Natural killer cell (primary cell): ENCODE measurements around the gene ALB. TPM values are rescaled to one million over a fixed set of nuclear protein-coding genes. Genes with fewer than 3 reads are reported as not detected.

Experiments
- ATAC-seq, 3 donors: fragments of 150-1000 bp in 2 of 3; fragments of 200-7000 bp in 1 of 3; cut with Tn5 transposase; 1 replicate in 1 of 3; 2 replicates in 2 of 3; pipeline ENCODE4 v1.10.0; 2021; ENCODE audit warnings: mild to moderate bottlenecking in 2 of 3, moderate library complexity in 2 of 3
- DNase-seq, 2 donors: peaks; one replicate each; pipeline versions ENCODE4 v3.0.0 to v3.0.0-alpha.2; 2013 to 2021; ENCODE audit warnings: mixed read lengths in 1 of 2
- H3K27ac ChIP-seq: one replicate; pipeline ENCODE4 v1.5.1; 2013; ENCODE audit warnings: mild to moderate bottlenecking, low read length
- H3K27me3 ChIP-seq: one replicate; pipeline ENCODE4 v1.6.1; 2013; ENCODE audit warnings: low read length; ENCODE audit not compliant: control insufficient read depth, insufficient read depth
- H3K36me3 ChIP-seq: one replicate; pipeline ENCODE4 v1.6.1; 2013; ENCODE audit warnings: low read length; ENCODE audit not compliant: control insufficient read depth, insufficient read depth
- H3K4me1 ChIP-seq: one replicate; pipeline ENCODE4 v1.6.1; 2013; ENCODE audit warnings: low read length; ENCODE audit not compliant: control insufficient read depth, insufficient read depth
- H3K4me3 ChIP-seq: one replicate; pipeline ENCODE4 v1.5.1; 2013; ENCODE audit warnings: low read length
- H3K9me3 ChIP-seq: one replicate; pipeline ENCODE4 v1.6.1; 2013; ENCODE audit warnings: low read length; ENCODE audit not compliant: control insufficient read depth, insufficient read depth
- H3K27ac Mint-ChIP-seq, 2 donors: one replicate each; pipeline ENCODE4 v1.8.0; 2022; ENCODE audit warnings: mild to moderate bottlenecking in 2 of 2, mixed read lengths in 2 of 2, moderate library complexity in 1 of 2
- H3K27me3 Mint-ChIP-seq, 2 donors: one replicate each; pipeline ENCODE4 v1.8.0; 2022; ENCODE audit warnings: low read depth in 2 of 2, mixed read lengths in 2 of 2
- H3K36me3 Mint-ChIP-seq: one replicate; pipeline ENCODE4 v1.8.0; 2022; ENCODE audit warnings: mixed read lengths
- H3K4me1 Mint-ChIP-seq, 2 donors: one replicate each; pipeline ENCODE4 v1.8.0; 2022; ENCODE audit warnings: mixed read lengths in 2 of 2
- H3K4me3 Mint-ChIP-seq: one replicate; pipeline ENCODE4 v1.8.0; 2022; ENCODE audit warnings: mild to moderate bottlenecking, moderate library complexity, mixed read lengths
- H3K9me3 Mint-ChIP-seq, 2 donors: one replicate each; pipeline ENCODE4 v1.8.0; 2022; ENCODE audit warnings: mixed read lengths in 2 of 2
- WGBS: methylation state at CpG from one replicate; pipeline ENCODE4 v1.1.7; 2013; ENCODE audit warnings: missing lambda C conversion rate; ENCODE audit not compliant: insufficient coverage; 5-methylcytosine and 5-hydroxymethylcytosine counted together
- intact Hi-C: fragments of 100-400 bp; cut with micrococcal nuclease; formaldehyde crosslinking; loops from one replicate; pipeline ENCODE4 v1.14.2; 2022
- total RNA-seq, 4 donors: library from RNA; stranded (reverse); fragments of 120-200 nt in 1 of 4; gene quantifications; one replicate each; pipeline versions ENCODE4 v1.2.3 to v1.2.4, GENCODE V29; 2013 to 2022
- TF ChIP-seq, protein P1 (sequence below): fragments of 200-600 bp; IDR thresholded peaks from one replicate; pipeline ENCODE4 v1.8.0; 2022; ENCODE audit warnings: antibody characterized with exemption

Gene ALB
- total RNA-seq, 3 donors from 2014 or later (not counting 1 experiment from before 2014, with no cell fraction given), result not detected

DNA sequence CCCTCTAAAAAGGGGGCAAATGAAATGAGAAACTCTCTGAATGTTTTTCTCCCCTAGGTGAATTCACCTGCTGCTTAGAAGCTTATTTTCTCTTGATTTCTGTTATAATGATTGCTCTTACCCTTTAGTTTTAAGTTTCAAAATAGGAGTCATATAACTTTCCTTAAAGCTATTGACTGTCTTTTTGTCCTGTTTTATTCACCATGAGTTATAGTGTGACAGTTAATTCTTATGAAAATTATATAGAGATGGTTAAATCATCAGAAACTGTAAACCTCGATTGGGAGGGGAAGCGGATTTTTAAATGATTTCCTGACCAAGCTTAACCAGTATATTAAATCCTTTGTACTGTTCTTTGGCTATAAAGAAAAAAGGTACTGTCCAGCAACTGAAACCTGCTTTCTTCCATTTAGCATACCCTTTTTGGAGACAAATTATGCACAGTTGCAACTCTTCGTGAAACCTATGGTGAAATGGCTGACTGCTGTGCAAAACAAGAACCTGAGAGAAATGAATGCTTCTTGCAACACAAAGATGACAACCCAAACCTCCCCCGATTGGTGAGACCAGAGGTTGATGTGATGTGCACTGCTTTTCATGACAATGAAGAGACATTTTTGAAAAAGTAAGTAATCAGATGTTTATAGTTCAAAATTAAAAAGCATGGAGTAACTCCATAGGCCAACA is 4.2 kb downstream of the ALB start:
- Histone ChIP-seq H3K9me3 (no peaks in the 10 kb centered on the region), H3K4me3 (no peak overlapping the region), H3K27ac (no peak overlapping the region), H3K36me3 (no peaks in the 10 kb centered on the region), H3K27me3 (no peaks in the 10 kb centered on the region), H3K4me1 (no peaks in the 10 kb centered on the region)
- ATAC-seq (no peak), DNase-seq (no peak)
- no peak overlapping the region for H3K4me3 Mint-ChIP-seq
- H3K27ac Mint-ChIP-seq, result no peak overlapping the region
- WGBS, result 95% methylated on average over 1 of the region's 4 CpGs
- H3K36me3 Mint-ChIP-seq, result no peaks in the 10 kb centered on the region
- H3K9me3 Mint-ChIP-seq, result peaks cover 3 to 5% of the 10 kb centered on the region in 2 donors
- intact Hi-C loops, result no loop called here
- no peaks in the 10 kb centered on the region for H3K27me3 Mint-ChIP-seq
- TF ChIP-seq, protein P1, sequence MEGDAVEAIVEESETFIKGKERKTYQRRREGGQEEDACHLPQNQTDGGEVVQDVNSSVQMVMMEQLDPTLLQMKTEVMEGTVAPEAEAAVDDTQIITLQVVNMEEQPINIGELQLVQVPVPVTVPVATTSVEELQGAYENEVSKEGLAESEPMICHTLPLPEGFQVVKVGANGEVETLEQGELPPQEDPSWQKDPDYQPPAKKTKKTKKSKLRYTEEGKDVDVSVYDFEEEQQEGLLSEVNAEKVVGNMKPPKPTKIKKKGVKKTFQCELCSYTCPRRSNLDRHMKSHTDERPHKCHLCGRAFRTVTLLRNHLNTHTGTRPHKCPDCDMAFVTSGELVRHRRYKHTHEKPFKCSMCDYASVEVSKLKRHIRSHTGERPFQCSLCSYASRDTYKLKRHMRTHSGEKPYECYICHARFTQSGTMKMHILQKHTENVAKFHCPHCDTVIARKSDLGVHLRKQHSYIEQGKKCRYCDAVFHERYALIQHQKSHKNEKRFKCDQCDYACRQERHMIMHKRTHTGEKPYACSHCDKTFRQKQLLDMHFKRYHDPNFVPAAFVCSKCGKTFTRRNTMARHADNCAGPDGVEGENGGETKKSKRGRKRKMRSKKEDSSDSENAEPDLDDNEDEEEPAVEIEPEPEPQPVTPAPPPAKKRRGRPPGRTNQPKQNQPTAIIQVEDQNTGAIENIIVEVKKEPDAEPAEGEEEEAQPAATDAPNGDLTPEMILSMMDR, result no peak
- H3K4me1 Mint-ChIP-seq, result no peaks in the 10 kb centered on the region

DNA sequence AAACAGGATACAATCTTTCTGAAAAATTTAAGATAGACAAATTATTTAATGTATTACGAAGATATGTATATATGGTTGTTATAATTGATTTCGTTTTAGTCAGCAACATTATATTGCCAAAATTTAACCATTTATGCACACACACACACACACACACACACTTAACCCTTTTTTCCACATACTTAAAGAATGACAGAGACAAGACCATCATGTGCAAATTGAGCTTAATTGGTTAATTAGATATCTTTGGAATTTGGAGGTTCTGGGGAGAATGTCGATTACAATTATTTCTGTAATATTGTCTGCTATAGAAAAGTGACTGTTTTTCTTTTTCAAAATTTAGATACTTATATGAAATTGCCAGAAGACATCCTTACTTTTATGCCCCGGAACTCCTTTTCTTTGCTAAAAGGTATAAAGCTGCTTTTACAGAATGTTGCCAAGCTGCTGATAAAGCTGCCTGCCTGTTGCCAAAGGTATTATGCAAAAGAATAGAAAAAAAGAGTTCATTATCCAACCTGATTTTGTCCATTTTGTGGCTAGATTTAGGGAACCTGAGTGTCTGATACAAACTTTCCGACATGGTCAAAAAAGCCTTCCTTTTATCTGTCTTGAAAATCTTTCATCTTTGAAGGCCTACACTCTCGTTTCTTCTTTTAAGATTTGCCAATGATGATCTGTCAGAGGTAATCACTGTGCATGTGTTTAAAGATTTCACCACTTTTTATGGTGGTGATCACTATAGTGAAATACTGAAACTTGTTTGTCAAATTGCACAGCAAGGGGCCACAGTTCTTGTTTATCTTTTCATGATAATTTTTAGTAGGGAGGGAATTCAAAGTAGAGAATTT is 5.2 kb downstream of the ALB start:
- no peaks in the 10 kb centered on the region for H3K36me3 Mint-ChIP-seq
- intact Hi-C loops, result no loop called here
- WGBS, result 87% methylated on average over 3 of the region's 6 CpGs
- no peak overlapping the region for H3K27ac Mint-ChIP-seq
- ATAC-seq, result no peak
- H3K9me3 ChIP-seq, result no peaks in the 10 kb centered on the region
- TF ChIP-seq, protein P1, result no peak
- H3K4me1 Mint-ChIP-seq, result no peaks in the 10 kb centered on the region
- H3K4me3 ChIP-seq, result no peak overlapping the region
- H3K36me3 ChIP-seq, result no peaks in the 10 kb centered on the region
- no peak overlapping the region for H3K4me3 Mint-ChIP-seq
- no peaks in the 10 kb centered on the region for H3K27me3 Mint-ChIP-seq
- no peaks in the 10 kb centered on the region for H3K4me1 ChIP-seq
- H3K27ac ChIP-seq, result no peak overlapping the region
- no peaks in the 10 kb centered on the region for H3K27me3 ChIP-seq
- DNase-seq, result no peak
- H3K9me3 Mint-ChIP-seq, result peaks cover 3 to 5% of the 10 kb centered on the region in 2 donors

- TF ChIP-seq, protein P1, result no peak
- H3K27ac Mint-ChIP-seq, result no peak overlapping the region
- ATAC-seq, result no peak
- no peaks in the 10 kb centered on the region for H3K27me3 Mint-ChIP-seq
- Histone ChIP-seq H3K36me3 (no peaks in the 10 kb centered on the region), H3K27me3 (no peaks in the 10 kb centered on the region), H3K9me3 (no peaks in the 10 kb centered on the region), H3K4me3 (no peak overlapping the region), H3K27ac (no peak overlapping the region), H3K4me1 (no peaks in the 10 kb centered on the region)
- H3K36me3 Mint-ChIP-seq, result no peaks in the 10 kb centered on the region
- peaks cover 3 to 5% of the 10 kb centered on the region in 2 donors for H3K9me3 Mint-ChIP-seq
- no peaks in the 10 kb centered on the region for H3K4me1 Mint-ChIP-seq
- H3K4me3 Mint-ChIP-seq, result no peak overlapping the region
- DNase-seq, result no peak
- intact Hi-C loops, result no loop called here
- 91% methylated on average over 6 of the region's 8 CpGs for WGBS
Measured at GRCh38 chr4:73409978-73410548, 6.0 kb downstream of the ALB start.
